Prostate gland (tissue), 2 donors: ENCODE data around the gene RPL21. TPM values are rescaled to one million over a fixed set of nuclear protein-coding genes. Genes with fewer than 3 reads are reported as not detected.

Experiments
- DNase-seq: peaks from one replicate; pipeline ENCODE4 v3.0.0-alpha.2; 2019; ENCODE audit warnings: low spot score
- H3K27ac ChIP-seq, 2 donors: fragments of 200-600 bp; sonication (generic); 2 replicates each; pipeline ENCODE4 v1.5.1; 2017 to 2019
- H3K27me3 ChIP-seq: fragments of 200-600 bp; sonication (generic); replicated peaks from 2 replicates; pipeline ENCODE4 v1.5.1; 2019; ENCODE audit not compliant: insufficient read depth
- H3K36me3 ChIP-seq, 2 donors: fragments of 200-600 bp; sonication (generic); 1 replicate in 1 of 2; 2 replicates in 1 of 2; pipeline versions ENCODE4 v1.5.1 to v1.8.1; 2017 to 2019
- H3K4me1 ChIP-seq: fragments of 200-600 bp; sonication (generic); replicated peaks from 2 replicates; pipeline ENCODE4 v1.5.1; 2019
- H3K4me3 ChIP-seq, 2 donors: fragments of 200-600 bp; sonication (generic); 2 replicates each; pipeline ENCODE4 v1.5.1; 2017 to 2019
- H3K9me3 ChIP-seq: fragments of 200-600 bp; sonication (generic); 2 replicates; pipeline ENCODE4 v1.5.1; 2017
- CTCF ChIP-seq, 4 experiments: fragments of 200-600 bp in 2 of 4; fragments of 450-650 bp in 2 of 4; sonication (generic) in 2 of 4; IDR thresholded peaks; 1 replicate in 3 of 4; 2 replicates in 1 of 4; pipeline ENCODE4 v1.5.1; 2016 to 2019; ENCODE audit warnings: antibody characterized with exemption in 4 of 4, mild to moderate bottlenecking in 2 of 4, moderate library complexity in 2 of 4
- POLR2A ChIP-seq: fragments of 450-650 bp; IDR thresholded peaks from one replicate; pipeline ENCODE4 v1.6.1; 2016; ENCODE audit warnings: antibody characterized with exemption, mild to moderate bottlenecking
- POLR2AphosphoS5 ChIP-seq: sonication (generic); formaldehyde crosslinking; IDR thresholded peaks from one replicate; pipeline ENCODE4 v1.6.1; 2017; ENCODE audit warnings: antibody characterized with exemption
- WGBS: methylation state at CpG from one replicate; pipeline ENCODE4 v1.1.5; 2018; 5-methylcytosine and 5-hydroxymethylcytosine counted together
- intact Hi-C: fragments of 100-400 bp; cut with DNase I; formaldehyde crosslinking; loops from one replicate; pipeline ENCODE4 v1.14.2; 2022
- total RNA-seq, 2 donors: library from RNA; depleted of rRNA; stranded (reverse); fragments of >200 nt; gene quantifications; one replicate each; pipeline ENCODE4 v1.1.0, GENCODE V29; 2016

The RPL21 gene
- total RNA-seq, 2 donors from 2014 or later = 338 to 1,109 TPM

GRCh38 chr13:27270594-27271520 lies 19.5 kb downstream of the RPL21 start, which contains the start of gene RASL11A:
TSS of gene RASL11A (plus strand) at chr13:27270830. CDS start at chr13:27270945, 115 bp downstream.
- peak; percentile 75 to 92 (median 78) for TF ChIP-seq CTCF (IDR thresholded peaks at IDR 0.05)
- peak; percentile 81 for TF ChIP-seq POLR2A
- TF ChIP-seq POLR2AphosphoS5 = peak; percentile 59
- peaks cover 2% of the 10 kb centered on the region for H3K4me1 ChIP-seq
- H3K27me3 ChIP-seq = no peaks in the 10 kb centered on the region
- under 1% methylated on average over 67 of the region's 99 CpGs for WGBS
- peak within 1 kb of the TSS; percentile 50 to 63 for H3K4me3 ChIP-seq
- no peaks in the 10 kb centered on the region for H3K36me3 ChIP-seq
- DNase-seq = peak; percentile 77
- intact Hi-C loops = loop anchor here (2.0 to 5.0 kb wide), 5 partner anchors 20 to 351 kb away; partner anchors contain the start of genes LNX2, POLR1D, RPL21 and USP12
- peak within 1 kb of the TSS; percentile 78 to 84 for H3K27ac ChIP-seq
- H3K9me3 ChIP-seq = no peaks in the 10 kb centered on the region

- DNase-seq = no peak
- Histone ChIP-seq H3K4me1 (peaks cover 2% of the 10 kb centered on the region), H3K27me3 (no peaks in the 10 kb centered on the region), H3K4me3 (peak overlapping the region; percentile 50 to 63), H3K27ac (peak overlapping the region; percentile 78 to 84), H3K36me3 (no peaks in the 10 kb centered on the region), H3K9me3 (no peaks in the 10 kb centered on the region)
- 47% methylated on average over 15 of the region's 15 CpGs for WGBS
- TF ChIP-seq POLR2AphosphoS5 = no peak
- no peak for TF ChIP-seq CTCF (IDR thresholded peaks at IDR 0.05)
- no peak for TF ChIP-seq POLR2A
- intact Hi-C loops = loop anchor here (2.0 to 5.0 kb wide), 5 partner anchors 21 to 351 kb away; partner anchors contain the start of genes LNX2, POLR1D, RPL21 and USP12
These were observed 20.3 kb downstream of the RPL21 start for GRCh38 chr13:27271570-27272096.

DNA sequence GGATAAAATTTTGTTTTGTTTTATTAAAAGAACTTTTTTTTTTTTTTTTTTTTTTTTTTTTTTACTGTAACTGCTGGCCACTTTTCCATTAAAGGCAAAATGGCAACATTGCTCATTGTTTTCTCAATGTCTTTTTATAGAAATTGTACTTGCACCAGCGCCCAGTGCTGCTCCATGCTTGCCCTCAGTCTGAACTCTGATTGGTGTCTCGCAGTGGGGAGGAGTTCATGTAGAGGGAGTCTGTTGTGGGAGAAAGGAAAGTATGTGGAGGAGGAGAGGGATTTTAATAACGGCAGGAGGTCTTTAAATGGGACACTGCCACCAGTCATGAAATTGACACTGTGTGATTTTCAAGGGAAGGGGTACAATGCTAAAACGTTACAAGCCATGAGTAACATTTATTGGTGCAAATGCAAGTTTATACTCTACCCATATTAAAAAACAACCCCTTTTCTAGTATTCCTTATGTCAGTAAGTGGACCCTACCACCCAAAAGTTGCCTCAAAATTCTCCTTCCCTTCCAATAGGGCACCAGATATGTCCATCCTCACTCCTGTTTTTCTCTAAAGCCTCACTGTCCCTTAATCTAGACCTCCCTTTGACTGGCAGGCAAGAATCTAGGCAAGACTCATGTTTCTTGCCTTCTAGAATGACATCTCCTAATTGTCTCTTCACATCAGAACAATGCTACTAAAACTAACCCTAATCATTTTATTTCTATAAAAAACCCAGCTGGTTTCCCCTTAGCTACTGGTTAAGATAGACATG lies 22.5 kb downstream of the RPL21 start:
- 54% methylated on average over 4 of the region's 4 CpGs for WGBS
- Histone ChIP-seq H3K4me1 (peaks cover 2% of the 10 kb centered on the region), H3K9me3 (no peaks in the 10 kb centered on the region), H3K27ac (no peak overlapping the region), H3K27me3 (no peaks in the 10 kb centered on the region), H3K36me3 (no peaks in the 10 kb centered on the region), H3K4me3 (no peak overlapping the region)
- intact Hi-C loops = loop anchor here (5.0 kb wide), 4 partner anchors 83 to 348 kb away; partner anchors contain the start of genes LNX2, POLR1D and USP12
- no peak for DNase-seq
- no peak for TF ChIP-seq POLR2A
- no peak for TF ChIP-seq CTCF (IDR thresholded peaks at IDR 0.05)
- TF ChIP-seq POLR2AphosphoS5 = no peak

DNA sequence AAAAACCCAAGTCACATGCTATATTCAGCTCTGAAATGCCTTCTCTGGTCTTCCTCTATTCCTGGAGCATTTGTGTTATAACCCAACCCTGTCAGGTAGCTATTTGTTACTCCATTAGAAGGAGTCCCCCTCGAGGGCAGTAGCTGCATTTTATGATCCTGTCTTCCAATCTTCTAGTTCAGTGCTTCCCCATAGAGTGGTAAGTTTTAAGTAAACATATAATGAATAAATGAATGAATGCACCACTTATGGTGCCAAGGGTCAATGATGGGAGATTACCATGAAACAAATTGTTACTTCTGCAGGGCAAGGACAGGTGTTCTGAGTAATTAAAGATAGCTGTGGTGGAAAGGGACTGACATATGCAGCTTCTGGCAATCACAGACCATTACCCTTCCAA lies 23.3 kb downstream of the RPL21 start:
- H3K9me3 ChIP-seq = no peaks in the 10 kb centered on the region
- no peak for DNase-seq
- intact Hi-C loops = loop anchor here (5.0 kb wide), 5 partner anchors 63 to 348 kb away; partner anchors contain the start of genes LNX2, POLR1D and USP12
- peaks cover 2% of the 10 kb centered on the region for H3K4me1 ChIP-seq
- TF ChIP-seq POLR2AphosphoS5 (no peak), CTCF (IDR thresholded peaks at IDR 0.05) (no peak), POLR2A (no peak)
- H3K27me3 ChIP-seq = no peaks in the 10 kb centered on the region
- WGBS = 50% methylated on average over 1 of the region's 1 CpG
- no peak overlapping the region for H3K27ac ChIP-seq
- no peak overlapping the region for H3K4me3 ChIP-seq
- H3K36me3 ChIP-seq = no peaks in the 10 kb centered on the region
